HFFc6 (cell line): ENCODE results near the gene DBNL. TPM values are rescaled to one million over a fixed set of nuclear protein-coding genes. Genes with fewer than 3 reads are reported as not detected.
A peak's percentile ranks its signal among the peaks of the same experiment; 100 is the strongest.

Experiments used
- DNase-seq: peaks from one replicate; pipeline ENCODE4 v3.0.0-alpha.2; 2018
- H3K27ac Mint-ChIP-seq: 2 replicates; pipeline ENCODE4 v1.8.0; 2020; ENCODE audit warnings: mild to moderate bottlenecking, mixed read lengths
- H3K27me3 Mint-ChIP-seq: 2 replicates; pipeline ENCODE4 v1.8.0; 2021; ENCODE audit warnings: mild to moderate bottlenecking, moderate library complexity, mixed read lengths; ENCODE audit not compliant: insufficient read depth
- H3K36me3 Mint-ChIP-seq: 2 replicates; pipeline ENCODE4 v1.8.0; 2021; ENCODE audit warnings: low read depth, mixed read lengths
- H3K4me1 Mint-ChIP-seq: 2 replicates; pipeline ENCODE4 v1.8.0; 2020; ENCODE audit warnings: low read depth, mixed read lengths
- H3K4me3 Mint-ChIP-seq: 2 replicates; pipeline ENCODE4 v1.8.0; 2020; ENCODE audit warnings: mild to moderate bottlenecking, moderate library complexity, mixed read lengths
- H3K9me3 Mint-ChIP-seq: 2 replicates; pipeline ENCODE4 v1.8.0; 2020; ENCODE audit warnings: mild to moderate bottlenecking, mixed read lengths
- total RNA-seq, 6 experiments: library from RNA; stranded (reverse); fragmentation: NEBNext Ultra II Directional; extraction: Animal tissue kit (Norgen Biotek cat#: 25700); gene quantifications; 2 replicates in 1 of 6; 3 replicates in 5 of 6; pipeline ENCODE4 v1.2.3, GENCODE V29; 2021
- TF ChIP-seq, protein P1 (sequence below): fragments of 200-600 bp; sonication (generic); IDR thresholded peaks from 2 replicates; pipeline ENCODE4 v1.5.0; 2021; ENCODE audit warnings: antibody characterized with exemption, mild to moderate bottlenecking

DBNL gene
- total RNA-seq, 6 experiments from 2014 or later, result 146 to 167 (median 153) TPM

DNA sequence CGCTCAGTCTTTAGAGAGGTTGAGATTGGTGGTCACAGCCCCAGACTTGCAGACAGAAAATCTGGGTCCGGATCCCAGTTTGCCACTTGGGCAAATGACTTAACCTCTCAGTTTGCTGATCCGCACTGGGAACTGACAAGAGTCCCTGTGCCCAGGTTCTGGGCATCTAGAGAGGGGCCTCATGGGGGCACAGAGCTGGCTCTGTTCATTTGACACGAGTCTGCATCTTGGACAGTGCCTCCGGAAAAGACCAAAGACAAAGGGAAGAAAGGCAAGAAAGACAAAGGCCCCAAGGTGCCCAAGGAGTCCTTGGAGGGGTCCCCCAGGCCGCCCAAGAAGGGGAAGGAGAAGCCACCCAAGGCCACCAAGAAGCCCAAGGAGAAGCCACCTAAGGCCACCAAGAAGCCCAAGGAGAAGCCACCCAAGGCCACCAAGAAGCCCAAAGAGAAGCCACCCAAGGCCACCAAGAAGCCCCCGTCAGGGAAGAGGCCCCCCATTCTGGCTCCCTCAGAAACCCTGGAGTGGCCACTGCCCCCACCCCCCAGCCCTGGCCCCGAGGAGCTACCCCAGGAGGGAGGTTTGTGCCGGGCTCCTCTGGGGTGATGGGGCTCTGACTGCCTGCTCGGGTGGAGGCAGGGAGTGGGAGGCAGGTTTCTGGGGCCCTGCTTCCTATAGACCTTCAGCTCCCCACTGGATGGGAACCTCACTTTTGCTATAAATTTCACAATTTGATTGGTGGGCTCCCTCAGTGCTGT is 62.0 kb downstream of the DBNL start:
- H3K9me3 Mint-ChIP-seq, result no peaks in the 10 kb centered on the region
- TF ChIP-seq, protein P1, sequence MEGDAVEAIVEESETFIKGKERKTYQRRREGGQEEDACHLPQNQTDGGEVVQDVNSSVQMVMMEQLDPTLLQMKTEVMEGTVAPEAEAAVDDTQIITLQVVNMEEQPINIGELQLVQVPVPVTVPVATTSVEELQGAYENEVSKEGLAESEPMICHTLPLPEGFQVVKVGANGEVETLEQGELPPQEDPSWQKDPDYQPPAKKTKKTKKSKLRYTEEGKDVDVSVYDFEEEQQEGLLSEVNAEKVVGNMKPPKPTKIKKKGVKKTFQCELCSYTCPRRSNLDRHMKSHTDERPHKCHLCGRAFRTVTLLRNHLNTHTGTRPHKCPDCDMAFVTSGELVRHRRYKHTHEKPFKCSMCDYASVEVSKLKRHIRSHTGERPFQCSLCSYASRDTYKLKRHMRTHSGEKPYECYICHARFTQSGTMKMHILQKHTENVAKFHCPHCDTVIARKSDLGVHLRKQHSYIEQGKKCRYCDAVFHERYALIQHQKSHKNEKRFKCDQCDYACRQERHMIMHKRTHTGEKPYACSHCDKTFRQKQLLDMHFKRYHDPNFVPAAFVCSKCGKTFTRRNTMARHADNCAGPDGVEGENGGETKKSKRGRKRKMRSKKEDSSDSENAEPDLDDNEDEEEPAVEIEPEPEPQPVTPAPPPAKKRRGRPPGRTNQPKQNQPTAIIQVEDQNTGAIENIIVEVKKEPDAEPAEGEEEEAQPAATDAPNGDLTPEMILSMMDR, result no peak
- H3K4me3 Mint-ChIP-seq, result peak overlapping the region; percentile 88
- no peaks in the 10 kb centered on the region for H3K36me3 Mint-ChIP-seq
- H3K4me1 Mint-ChIP-seq, result peaks cover 35% of the 10 kb centered on the region
- DNase-seq, result no peak
- H3K27me3 Mint-ChIP-seq, result no peaks in the 10 kb centered on the region; the same call in 1 of the 2 replicates
- peak overlapping the region; percentile 91 for H3K27ac Mint-ChIP-seq

DNA sequence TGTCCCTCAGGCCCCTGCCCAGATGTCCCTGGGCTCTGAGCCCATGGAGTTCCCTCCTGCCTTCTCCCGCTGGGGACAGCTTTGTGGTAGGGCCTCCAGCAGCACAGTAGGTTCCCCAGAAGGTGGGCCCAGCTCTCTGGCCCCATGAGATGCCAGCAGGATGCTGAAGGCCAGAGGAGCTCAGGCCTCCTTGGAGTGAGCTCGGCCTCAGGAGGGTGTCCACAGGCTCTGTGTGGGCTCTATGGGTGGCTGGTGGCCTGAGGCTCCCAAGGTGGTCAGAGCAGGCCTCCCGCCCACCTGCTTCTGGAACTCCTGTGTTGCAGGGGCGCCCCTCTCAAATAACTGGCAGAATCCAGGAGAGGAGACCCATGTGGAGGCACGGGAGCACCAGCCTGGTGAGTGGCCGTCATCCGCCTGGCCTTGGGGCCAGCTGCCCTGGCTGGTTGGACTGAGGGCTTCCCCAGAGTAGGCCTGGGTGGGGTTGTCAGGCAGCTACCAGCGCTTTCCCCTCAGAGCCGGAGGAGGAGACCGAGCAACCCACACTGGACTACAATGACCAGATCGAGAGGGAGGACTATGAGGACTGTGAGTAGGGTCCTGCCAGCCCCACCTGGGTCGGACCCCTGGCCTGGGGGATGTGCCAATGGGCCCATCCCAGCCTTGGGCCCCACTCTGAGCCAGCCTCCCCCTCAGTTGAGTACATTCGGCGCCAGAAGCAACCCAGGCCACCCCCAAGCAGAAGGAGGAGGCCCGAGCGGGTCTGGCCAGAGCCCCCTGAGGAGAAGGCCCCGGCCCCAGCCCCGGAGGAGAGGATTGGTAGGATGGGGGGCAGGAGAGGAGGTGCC is 62.8 kb downstream of the DBNL start:
- no peak overlapping the region for H3K4me3 Mint-ChIP-seq
- H3K4me1 Mint-ChIP-seq, result peaks cover 30% of the 10 kb centered on the region
- no peak for DNase-seq
- TF ChIP-seq, protein P1, result no peak
- H3K27ac Mint-ChIP-seq, result 0 out of 2 replicates have a peak overlapping the region, but pooled peaks have one; percentile 11
- H3K9me3 Mint-ChIP-seq, result no peaks in the 10 kb centered on the region
- peaks cover 2% of the 10 kb centered on the region; the same call in 1 of the 2 replicates for H3K36me3 Mint-ChIP-seq
- H3K27me3 Mint-ChIP-seq, result peaks cover 3% of the 10 kb centered on the region; the same call in 1 of the 2 replicates

DNA sequence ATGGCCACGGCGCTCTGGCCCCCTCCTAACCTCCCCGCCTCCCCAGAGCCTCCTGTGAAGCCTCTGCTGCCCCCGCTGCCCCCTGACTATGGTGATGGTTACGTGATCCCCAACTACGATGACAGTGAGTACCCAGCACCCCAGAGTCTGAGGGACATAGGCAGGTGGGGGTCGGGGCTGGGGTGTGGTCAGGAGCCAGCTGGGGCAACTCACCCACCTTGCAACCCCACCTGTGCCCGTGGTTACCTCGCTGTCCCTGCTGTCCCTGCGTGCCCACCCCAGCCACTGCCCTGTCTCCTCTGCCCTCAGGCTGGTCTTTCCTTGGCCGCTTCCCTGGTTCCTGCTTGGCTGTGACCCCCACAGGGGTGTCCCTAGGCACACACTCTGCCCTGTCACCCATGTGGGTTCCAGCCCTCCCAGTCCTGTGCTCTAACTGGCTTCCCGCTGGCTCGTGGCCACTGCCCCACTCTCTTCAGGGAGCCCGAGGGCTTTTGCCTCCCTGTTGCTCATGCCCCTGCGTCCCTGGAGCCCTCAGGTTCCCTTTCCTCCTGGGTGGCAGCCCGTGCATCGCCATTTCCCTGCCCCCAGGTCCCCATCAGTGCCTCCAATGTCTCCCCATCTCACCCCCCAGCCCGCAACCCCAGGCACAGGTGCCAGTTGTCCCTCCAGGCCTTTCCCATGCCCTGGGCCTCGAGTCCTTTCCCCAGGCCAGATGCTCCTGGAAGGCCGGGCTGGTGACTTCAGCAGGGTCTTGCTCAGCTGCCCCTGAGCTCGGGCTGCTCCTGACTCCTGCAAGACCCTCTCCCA is 63.7 kb downstream of the DBNL start:
- H3K9me3 Mint-ChIP-seq, result no peaks in the 10 kb centered on the region
- peaks cover 22% of the 10 kb centered on the region for H3K4me1 Mint-ChIP-seq
- DNase-seq, result no peak
- peaks cover 6% of the 10 kb centered on the region for H3K27me3 Mint-ChIP-seq
- no peak overlapping the region for H3K4me3 Mint-ChIP-seq
- no peak overlapping the region; the same call in 1 of the 2 replicates for H3K27ac Mint-ChIP-seq
- TF ChIP-seq, protein P1, result no peak
- peaks cover 5% of the 10 kb centered on the region for H3K36me3 Mint-ChIP-seq

DNA sequence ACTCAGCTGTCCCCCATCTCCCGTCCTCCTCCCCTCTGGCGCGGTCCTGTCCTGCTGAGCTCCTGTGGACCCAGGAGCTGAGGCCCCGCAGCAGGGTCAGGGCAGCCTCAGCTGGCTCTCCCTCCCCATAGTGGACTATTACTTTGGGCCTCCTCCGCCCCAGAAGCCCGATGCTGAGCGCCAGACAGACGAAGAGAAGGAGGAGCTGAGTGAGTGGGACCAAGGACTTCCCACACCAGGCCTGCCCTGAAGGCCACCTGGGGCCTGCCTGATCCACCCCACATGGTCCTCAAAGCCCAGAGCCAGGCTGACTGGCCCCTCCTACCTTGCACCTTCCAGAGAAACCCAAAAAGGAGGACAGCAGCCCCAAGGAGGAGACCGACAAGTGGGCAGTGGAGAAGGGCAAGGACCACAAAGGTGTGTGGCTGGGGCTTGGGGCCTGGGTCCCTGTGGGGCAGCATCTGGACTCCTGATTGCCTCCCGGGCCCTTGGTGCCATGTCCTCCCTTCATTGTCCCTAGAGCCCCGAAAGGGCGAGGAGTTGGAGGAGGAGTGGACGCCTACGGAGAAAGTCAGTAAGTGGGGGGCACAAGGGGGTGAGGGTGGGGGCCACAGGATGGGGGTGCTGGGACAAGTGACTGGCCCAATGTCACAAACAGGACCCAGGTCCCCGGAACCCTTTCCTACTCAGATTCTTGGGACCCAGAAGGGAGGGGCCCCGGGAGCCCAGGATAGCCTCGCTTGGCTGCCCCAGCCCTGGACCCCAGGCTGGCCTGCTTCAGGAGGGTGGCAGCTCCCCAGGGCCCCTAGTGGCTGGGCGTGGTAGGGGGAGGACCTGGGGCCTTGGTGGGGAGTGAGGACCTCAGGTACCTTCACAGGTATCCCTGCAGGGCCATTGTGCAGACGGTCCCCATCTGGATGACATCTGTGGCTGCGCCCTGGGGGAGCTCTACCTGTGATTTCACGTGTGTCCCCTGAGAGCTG is 64.6 kb downstream of the DBNL start:
- Mint-ChIP-seq H3K4me1 (peaks cover 17% of the 10 kb centered on the region), H3K27ac (no peak overlapping the region), H3K36me3 (peaks cover 9% of the 10 kb centered on the region), H3K4me3 (no peak overlapping the region), H3K9me3 (no peaks in the 10 kb centered on the region), H3K27me3 (peaks cover 6% of the 10 kb centered on the region; the same call in 1 of the 2 replicates)
- DNase-seq, result no peak
- TF ChIP-seq, protein P1, result peak; percentile 43
